Coronary artery (tissue), 2 donors: ENCODE data around the gene TMPRSS5.
"Not testable (repeated sequence)": the region's sequence is repeated elsewhere in the genome, so short reads cannot be mapped to it uniquely, and the experiment has no call there.

ENCODE experiments used
- DNase-seq: peaks from one replicate; pipeline ENCODE4 v3.0.0-alpha.2; 2017; ENCODE audit warnings: low spot score
- H3K27ac ChIP-seq, 2 donors: fragments of 200-600 bp; sonication (generic); one replicate each; pipeline ENCODE4 v1.5.1; 2016 to 2019
- H3K4me3 ChIP-seq: fragments of 200-600 bp; sonication (generic); 2 replicates; pipeline ENCODE4 v1.5.1; 2016; ENCODE audit warnings: mild to moderate bottlenecking, moderate library complexity
- CTCF ChIP-seq: fragments of 200-600 bp; sonication (generic); IDR thresholded peaks from one replicate; pipeline ENCODE4 v1.5.1; 2019; ENCODE audit warnings: antibody characterized with exemption

TMPRSS5 gene

GRCh38 chr11:113721462-113722066 lies 15.5 kb upstream of the TMPRSS5 start:
- Histone ChIP-seq H3K4me3 (no peak overlapping the region), H3K27ac (no peak overlapping the region)
- no peak for DNase-seq
- no peak for TF ChIP-seq CTCF

DNA sequence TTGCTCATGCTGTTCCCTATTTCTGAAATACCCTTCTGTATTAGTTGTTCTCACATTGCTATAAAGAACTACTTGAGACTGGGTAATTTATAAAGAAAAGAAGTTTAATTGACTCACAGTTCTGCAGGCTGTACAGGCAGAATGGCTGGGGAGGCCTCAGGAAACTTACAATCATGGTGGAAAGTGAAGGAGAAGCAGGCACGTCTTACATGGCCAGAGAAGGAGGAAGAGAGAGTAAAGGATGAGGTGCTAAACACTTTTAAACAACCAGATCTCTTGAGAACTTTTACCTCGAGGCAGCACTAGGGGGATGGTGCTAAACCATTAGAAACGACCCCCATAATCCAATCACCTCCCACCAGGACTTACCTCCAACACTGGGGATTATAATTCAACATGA lies 14.4 kb upstream of the TMPRSS5 start:
- not testable (repeated sequence) for H3K27ac ChIP-seq, DNase-seq, H3K4me3 ChIP-seq

GRCh38 chr11:113715882-113716625 lies 9.9 kb upstream of the TMPRSS5 start:
- no peak overlapping the region for H3K27ac ChIP-seq
- H3K4me3 ChIP-seq = no peak overlapping the region
- TF ChIP-seq CTCF = no peak
- DNase-seq = no peak

DNA sequence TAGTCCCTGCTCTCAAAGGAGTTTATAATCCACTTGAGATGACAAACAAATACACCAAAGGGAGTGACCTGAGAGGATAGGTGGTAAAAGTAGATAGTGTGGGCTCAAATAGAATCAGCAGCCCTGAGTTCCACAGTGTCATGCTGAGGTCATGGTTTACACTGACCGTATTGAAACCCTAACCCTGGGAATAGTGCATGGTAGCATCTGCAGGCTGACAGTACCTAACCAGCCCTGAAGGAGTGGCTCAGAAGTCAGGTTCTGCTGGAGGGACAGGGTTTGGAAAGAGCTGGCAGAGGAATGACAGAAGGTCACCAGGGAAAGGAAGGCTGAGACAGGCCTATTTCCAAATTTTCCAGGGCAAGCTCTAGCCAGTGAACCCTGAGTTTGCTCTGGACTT lies 9.2 kb upstream of the TMPRSS5 start:
- no peak overlapping the region for H3K4me3 ChIP-seq
- TF ChIP-seq CTCF = no peak
- DNase-seq = no peak
- H3K27ac ChIP-seq = no peak overlapping the region

DNA sequence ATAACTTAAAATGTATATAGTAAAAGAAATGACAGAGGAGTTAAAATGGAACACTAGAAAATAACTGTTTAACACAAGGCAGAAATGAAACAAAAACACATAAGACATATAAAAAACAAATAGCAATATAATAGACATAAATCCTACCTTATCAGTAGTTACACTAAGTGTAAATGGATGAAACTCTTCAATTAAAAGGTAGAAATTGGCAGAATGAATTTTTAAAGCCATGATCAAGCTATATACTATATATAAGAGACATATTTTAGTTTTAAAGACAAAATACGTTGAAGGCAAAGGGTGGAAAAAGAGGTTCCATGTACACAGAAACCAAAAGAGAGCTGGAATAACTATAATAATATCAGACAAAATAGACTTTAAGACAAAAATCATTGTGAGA lies 4.9 kb upstream of the TMPRSS5 start:
- Histone ChIP-seq H3K4me3 (no peak overlapping the region), H3K27ac (no peak overlapping the region)
- no peak for TF ChIP-seq CTCF
- no peak for DNase-seq

GRCh38 chr11:113703551-113703950 lies 2.6 kb downstream of the TMPRSS5 start:
- H3K4me3 ChIP-seq, DNase-seq, H3K27ac ChIP-seq: not testable (repeated sequence)

DNA sequence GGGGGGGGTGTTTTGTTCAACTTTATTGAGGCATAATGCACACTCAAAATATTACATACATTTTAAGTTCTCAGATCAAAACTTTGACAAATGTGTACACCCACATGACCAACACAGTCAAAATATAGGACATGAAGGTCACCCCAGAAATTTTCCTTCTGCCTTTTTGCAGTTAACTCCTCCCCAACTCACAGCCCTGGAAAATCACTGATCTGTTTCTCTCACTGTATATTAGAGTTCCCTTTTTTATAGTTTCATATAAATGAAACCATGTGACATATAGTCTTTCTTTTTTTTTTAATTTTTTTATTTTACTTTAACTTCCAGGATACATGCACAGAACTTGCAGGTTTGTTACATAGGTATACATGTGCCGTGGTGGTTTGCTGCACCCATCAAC lies 4.6 kb downstream of the TMPRSS5 start:
- TF ChIP-seq CTCF = no peak

GRCh38 chr11:113698515-113698914 lies 7.6 kb downstream of the TMPRSS5 start:
- Histone ChIP-seq H3K4me3 (no peak overlapping the region), H3K27ac (no peak overlapping the region)
- TF ChIP-seq CTCF = no peak
- no peak for DNase-seq

More for the DNA sequence above, 4.6 kb downstream of the TMPRSS5 start:
- Histone ChIP-seq H3K27ac (no peak overlapping the region), H3K4me3 (no peak overlapping the region)
- no peak for DNase-seq
